NCI-H146 (cell line): ENCODE measurements around the gene UBA52.

ENCODE experiments used
- DNase-seq: peaks from one replicate; lab custom pipeline; 2025; lab: John Stamatoyannopoulos, UW

Gene UBA52

DNA sequence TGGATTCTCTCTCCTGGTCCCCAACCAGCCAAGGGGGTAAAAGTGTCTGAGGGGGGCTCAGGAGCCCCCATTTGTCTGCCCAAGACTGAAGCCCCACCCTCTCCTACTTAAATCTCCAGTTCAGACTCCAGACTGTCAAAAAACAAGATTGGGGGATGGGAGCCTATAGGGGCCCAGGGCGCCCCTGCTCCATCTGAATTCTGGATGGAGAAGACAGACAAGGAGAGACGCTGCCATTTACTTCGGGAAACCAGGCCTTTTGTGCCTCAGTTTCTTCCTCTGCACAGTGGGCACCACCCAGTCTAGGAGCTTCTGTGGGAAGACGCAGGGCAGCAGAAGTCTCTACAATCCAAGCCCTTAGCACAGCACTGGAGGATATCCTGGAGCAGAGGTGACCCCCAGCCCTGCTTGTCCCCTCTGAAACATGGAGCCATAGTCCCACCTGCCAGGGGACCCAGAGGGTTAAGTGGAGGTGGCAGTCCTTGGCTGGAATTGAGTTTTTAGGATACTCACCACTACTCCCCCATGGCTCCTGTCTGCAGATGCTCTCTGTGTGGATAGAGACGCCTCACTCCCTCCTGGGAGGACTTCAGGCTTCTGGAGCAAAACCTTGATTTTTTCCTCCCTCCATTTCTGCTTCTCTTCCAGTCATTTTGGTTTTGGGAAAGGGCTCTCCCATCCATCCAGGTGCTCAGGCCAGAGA is 36.6 kb downstream of the UBA52 start:
- DNase-seq: no peak

DNA sequence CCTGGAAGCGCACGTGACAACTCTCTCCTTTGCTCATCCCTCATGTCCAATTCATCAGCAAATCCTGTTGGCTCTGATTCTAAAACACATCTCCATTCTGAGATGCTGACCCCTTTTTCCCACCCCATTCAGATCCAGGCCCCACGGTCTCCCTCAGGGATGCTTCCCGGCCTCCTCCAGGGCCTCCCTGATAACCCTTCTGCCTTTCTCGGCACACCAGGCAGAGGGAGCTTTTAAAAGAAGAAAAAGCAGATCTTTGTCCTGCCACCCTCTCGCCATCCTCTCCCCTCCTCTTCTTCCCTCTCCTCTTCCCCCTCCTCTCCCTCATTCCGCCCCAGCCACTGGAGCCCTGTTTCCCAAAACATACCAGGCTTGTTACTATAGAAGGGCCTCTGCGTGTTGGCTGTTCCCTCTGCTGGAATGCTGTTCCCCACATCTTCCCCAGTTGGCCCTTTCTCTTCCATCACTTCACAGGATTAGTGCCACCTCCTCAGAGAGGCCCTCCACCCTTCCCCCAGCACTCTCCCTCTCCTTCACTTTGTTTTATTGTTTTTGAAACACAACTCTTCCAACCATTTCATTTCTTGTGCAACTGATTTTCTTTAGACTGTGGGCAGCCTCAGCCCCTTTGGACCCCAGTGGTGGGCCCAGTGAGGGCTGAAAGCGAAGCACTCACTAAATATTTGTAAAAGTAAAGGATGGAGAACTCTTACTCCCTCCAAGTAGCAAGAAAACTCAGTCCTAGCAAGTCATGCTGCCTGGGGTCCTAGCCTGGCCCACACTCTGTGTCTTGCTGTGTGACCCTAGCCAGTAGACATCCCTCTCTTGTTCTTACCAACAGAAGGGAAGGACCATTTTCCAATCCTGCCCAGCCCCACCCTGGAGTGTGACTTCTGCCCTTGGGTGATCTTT is 37.4 kb downstream of the UBA52 start:
- no peak for DNase-seq

DNA sequence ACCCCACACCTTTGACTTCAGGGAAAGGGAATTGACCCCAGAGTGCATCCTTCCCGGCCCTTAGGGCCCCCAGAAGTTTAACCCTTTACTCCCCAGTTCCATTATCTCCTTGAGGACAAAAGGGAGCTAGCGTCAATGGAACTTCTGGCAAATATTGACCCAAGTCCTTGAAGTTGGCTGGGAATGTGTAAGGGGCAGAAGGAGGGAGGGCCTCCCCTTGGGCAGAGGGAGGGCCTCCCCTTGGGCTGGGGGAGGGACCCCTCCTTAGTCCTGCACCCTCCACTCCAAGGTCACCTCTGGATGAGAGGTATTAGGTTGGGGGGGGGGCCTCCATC is 38.0 kb downstream of the UBA52 start:
- no peak for DNase-seq

DNA sequence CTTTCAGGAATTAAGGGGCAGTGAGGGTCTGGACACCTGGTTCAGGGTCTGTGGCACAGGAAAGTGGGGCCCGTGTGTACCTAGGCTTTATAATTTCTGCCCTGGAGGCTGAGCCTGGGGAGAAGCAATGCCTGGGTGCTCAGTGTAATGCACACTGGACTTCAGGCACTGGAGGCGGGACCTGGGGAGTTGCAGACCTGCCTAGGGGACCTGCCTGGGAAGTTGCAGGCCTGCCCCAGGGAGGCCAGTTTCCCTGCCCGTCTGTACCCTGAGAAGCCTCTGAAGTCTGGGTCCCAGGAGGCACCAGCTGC is 38.5 kb downstream of the UBA52 start:
- no peak for DNase-seq

DNA sequence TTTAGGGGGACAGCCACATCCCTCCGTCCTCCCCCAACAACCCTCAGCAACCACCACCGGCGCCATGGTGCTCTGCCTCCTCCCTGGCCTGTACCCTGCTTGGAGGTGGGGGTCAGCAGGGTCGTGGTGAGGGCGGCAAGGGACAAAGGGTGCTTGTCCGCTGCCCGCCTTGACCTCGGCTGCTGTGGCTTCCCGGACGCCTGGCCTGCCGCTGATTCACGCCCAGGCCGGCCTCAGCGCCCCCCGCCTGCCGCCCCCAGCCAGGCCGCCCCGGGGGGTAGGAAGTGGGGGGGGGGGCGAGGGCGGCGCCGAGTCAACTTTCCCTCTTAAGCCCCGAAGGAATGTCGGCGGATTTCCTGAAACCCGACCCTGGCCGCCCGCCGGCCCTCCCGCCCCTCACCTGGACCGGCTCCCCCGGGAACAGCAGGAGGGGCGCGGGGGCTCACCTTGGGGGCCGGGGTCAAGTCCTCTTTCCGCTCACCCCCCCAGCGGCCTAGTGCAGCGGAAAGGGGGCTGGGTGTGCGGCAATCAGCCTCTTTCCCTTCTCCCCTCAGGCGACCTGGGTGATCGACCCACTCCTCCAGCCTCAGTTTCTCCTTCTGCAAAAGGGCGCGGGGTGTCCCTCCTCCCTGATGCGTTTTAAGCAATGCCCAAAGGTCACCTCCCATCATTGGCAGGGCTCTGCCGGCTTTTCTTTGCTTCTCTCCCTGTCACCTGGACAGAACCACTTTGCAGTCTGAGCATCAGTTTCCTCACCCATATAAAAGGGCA is 39.1 kb downstream of the UBA52 start:
- DNase-seq: no peak

DNA sequence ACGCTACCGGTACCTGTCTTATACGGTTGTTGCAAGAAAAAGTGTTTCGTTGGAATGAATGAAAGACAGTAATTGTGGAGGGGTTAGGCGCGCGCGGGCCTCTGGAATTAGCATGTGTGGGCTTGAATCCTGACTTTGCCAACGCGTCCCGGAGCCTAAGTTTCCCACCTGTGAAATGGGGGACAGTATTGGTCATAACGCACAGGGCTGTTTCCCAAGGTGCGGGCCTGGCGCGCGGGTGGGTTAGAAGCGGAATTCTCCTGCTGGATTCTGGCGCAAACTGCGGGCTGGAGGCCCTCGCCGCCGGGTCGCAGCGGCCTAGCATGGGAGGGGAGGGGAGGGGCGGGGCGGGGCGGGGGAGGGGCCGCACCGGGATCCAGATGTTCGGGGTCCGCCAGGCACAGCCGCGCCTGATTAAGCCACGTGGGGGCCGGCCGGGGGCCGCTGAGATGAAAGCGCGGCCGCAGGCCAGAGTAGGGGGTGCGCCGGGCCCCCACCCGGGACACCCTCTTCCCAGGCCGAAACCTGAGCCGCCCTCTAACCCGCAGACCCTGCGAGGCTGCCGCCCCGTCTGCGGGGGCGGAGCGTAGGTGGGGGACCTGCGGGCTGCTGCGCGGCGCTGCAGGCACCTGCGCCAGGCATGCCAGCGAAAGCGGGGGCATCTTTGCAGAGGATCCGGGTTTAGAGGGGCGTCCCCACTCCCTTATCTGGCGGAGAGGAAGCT is 39.8 kb downstream of the UBA52 start:
- no peak for DNase-seq

DNA sequence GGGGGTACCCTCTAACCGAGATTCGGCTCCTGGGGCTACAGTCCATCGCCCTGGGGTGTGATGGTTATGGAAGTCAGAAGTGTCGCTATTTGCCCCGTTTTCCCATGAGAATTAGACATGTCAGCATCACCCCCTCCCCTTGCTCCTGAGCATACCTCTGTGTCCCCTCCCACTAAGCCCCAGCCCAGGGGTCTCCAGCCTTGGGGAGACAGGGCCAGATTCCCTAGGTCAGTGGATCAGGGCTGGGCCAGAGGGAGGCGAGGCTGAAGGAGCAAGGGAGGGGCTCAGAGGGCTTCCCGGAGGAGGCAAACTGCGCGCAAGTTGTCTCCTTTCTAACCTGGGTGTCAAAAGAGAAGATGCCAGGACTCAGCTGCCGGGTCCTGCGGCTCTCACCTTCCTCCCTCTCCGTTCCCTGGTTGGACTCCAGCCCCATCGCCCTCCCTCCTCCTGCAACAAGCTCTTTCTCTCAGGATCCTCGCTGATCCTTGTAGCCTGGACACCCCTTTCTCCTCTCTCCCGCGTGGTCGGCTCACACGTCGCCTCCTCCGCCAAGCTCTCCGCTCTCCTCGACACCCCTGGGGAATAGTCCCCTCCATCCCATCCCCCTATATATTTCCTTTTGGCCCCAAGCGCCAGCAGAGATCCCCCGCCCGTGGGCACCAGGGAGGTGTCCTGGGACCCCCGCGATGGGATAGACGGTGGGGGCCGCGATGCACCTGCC is 40.6 kb downstream of the UBA52 start:
- DNase-seq: no peak

DNA sequence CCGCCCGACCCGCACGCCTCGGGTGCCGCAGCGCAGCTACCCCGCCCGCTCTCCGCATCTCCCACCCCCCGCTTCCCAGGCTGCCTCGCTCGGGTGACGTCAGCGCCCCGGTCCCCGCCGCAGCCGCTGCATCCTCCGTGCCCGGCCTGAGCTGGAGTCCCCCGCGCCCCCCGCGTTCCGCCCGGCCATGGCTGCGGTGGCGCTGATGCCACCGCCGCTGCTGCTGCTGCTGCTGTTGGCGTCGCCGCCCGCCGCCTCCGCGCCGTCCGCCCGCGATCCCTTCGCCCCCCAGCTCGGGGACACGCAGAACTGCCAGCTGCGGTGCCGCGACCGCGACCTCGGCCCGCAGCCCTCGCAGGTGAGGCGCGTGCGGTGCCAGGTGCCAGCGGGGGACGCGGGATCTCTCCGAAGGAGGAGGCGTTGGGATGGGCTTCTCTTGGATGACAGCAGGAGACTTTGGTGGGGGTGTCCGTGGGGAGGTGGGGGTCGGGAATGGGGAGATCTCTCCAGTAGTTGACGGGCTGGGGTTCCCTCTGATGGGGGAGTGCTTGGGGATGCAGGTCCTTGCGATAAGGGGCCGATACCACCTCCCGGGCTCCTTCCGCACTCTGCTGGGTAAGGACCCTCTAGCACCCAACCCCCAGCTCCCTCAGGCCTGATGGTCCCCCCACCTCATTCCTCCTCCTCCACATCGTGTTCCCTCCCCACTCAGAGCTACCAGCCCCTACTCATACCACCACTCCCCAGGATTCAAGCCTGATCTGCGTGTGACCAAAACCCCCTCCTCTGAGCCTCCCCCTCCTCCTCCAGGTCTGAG is 41.3 kb downstream of the UBA52 start, which contains the start of gene TMEM59L:
TSS of gene TMEM59L (plus strand) at position 99 of the 817 bp plus-strand sequence. CDS start at position 188, 89 bp downstream.
- peak; percentile 36 for DNase-seq

DNA sequence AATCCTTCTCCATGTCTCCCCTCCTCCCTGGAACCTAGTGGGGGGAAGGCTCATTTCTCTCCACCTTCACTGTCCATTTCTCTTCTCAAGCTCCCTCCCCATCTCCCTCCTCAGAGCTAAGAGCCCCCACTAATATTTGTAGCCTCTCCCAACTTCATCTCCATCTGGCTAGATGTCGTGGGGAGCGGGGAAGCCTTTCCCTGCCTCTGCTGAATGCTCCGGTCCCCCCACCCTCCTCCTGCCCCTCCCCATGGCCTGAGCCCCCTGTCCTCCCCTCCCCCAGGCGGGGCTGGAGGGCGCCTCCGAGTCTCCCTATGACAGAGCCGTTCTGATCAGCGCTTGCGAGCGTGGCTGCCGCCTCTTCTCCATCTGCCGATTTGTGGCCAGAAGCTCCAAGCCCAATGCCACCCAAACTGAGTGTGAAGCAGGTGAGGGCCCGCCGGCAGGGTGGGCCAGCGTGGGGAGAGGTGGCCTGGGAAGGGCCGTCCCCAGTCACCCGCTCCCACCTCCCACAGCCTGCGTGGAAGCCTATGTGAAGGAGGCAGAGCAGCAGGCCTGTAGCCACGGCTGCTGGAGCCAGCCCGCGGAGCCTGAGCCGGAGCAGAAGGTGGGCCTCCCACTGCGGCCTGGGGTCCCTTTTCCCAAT is 42.1 kb downstream of the UBA52 start:
- DNase-seq: no peak

DNA sequence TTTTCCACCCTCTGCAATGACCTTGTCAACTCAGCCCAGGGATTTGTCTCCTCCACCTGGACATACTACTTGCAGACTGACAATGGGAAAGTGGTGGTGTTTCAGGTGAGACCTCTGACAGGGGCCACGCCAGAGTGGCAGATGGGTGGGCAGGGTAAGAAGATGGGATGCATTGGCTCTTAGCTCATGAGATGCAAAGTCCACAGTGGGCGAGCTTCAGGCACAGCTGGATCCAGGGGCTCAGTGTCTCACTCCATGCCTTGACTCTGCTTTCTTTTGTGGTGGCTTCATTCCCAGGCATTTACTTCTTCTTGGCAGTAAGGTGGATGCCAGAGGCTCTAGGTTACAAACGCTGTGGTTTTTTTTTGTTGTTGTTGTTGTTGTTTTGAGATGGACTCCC is 44.4 kb downstream of the UBA52 start:
- no peak for DNase-seq

DNA sequence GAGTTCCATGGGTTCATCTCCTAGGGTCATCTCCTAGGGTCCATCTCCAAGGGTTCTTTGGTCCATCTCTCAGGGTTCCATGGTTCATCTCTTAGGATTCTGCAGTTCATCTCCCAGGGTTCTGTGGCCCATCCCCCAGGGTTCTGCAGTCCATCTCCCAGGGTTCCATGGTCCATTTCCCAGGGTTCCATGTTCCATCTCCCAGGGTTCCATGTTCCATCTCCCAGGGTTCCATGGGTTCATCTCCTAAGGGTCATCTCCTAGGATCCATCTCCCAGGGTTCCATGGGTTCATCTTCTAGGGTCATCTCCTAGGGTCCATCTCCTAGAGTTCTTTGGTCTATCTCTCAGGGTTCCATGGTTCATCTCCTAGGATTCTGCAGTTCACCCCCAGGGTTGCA is 45.9 kb downstream of the UBA52 start:
- no peak for DNase-seq

DNA sequence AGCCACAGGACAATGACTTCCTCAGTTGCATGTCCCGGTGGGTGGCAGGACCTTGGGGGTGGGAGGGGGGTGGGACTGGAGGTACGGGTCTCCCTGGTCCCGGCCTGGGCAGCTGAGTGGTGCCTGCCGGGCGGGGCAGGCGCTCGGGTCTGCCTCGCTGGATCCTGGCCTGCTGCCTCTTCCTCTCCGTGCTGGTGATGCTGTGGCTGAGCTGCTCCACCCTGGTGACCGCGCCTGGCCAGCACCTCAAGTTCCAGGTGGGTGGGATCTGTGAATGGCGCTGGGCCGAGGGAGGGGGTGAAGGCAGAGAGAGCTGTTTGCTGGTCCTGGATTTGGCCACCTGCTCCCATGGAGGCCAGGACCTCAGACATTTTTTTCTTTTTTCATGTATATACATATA is 46.6 kb downstream of the UBA52 start:
- no peak for DNase-seq

DNA sequence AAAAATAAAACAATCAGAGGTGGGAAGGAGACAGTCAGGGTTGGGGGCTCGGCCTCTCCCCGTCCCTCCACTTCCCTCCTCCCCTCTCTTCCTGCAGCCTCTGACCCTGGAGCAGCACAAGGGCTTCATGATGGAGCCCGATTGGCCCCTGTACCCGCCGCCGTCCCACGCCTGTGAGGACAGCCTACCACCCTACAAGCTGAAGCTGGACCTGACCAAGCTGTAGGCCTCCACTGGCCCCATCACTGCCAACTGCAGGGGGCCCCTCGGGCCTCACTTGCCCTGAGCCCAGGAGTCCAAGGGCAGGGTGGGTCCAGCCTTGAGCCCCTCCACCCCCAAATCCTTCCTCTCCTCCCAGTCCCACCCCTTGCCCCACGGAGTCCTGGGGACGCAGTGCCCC is 48.7 kb downstream of the UBA52 start:
- no peak for DNase-seq

DNA sequence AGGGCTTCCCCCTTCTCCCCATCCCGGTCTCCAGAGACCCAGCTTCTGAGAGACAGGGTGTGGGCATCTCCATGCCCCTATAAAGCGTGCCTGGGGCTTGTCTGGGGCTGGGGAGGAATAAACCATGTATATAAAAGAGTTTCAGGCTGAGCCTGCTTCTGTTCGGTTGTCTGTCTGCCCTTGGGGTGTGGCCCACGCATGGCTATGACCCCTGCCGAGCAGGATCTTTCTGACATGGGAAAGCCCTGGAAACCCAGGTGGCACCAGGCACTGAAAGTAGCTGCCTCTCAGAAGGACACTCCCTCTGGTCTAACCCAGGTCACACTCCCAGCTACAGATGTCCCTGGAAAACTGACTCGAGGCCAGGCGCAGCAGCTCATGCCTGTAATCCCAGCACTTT is 49.2 kb downstream of the UBA52 start:
- DNase-seq: peak; percentile 31

DNA sequence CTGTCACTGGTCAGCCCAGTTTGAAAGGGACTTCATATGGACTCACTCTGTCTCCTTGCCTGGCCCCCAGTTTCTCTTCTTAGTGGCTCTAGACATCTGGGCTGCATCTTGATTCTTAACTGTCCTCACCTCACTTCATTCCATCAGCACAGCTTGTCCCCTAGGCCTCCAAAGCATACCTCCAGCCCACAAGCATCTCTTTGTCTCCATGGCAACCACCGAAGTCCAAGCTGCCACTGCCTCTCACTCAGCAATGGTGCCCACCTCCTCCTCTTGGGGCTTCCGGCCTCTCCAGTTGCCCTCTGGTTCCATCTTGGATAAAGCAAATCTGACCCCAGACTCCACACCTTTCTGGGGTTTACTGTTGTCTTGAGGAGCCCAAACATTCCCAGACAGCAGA is 55.2 kb downstream of the UBA52 start:
- no peak for DNase-seq
